ENCODE measurements around the gene ZNF107. TPM values are rescaled to one million over a fixed set of nuclear protein-coding genes. Genes with fewer than 3 reads are reported as not detected.

Gene ZNF107
- total and polyA plus RNA-seq, 2 donors (not counting 1 experiment from before 2014, with no cell fraction given), result 22.0 to 70.7 TPM

- Histone ChIP-seq H3K4me1 (ENCODE audit: control insufficient read depth in 2 of 2, insufficient read depth in 2 of 2, low read length in 2 of 2) (no peaks in the 10 kb centered on the region), H3K36me3 (replicated peaks in 1 of 2; ENCODE audit: control extremely low read depth in 1 of 2, control insufficient read depth in 1 of 2, extremely low read depth in 1 of 2, insufficient read depth in 2 of 2, low read length in 1 of 2) (no peaks in the 10 kb centered on the region), H2AFZ (ENCODE audit: insufficient read depth, low read depth, low read length, poor library complexity, severe bottlenecking) (no peak overlapping the region), H4K20me1 (ENCODE audit: control insufficient read depth, insufficient read depth, low read length, poor library complexity, severe bottlenecking) (no peaks in the 10 kb centered on the region), H3K27ac (ENCODE audit: low read length in 2 of 2) (no peak overlapping the region), H3K9ac (ENCODE audit: low read length) (no peak overlapping the region), H3K27me3 (replicated peaks in 1 of 4; ENCODE audit: control extremely low read depth in 1 of 4, control insufficient read depth in 3 of 4, insufficient read depth in 4 of 4, low read length in 3 of 4) (no peaks in the 10 kb centered on the region), H3K79me2 (ENCODE audit: control insufficient read depth, insufficient read depth, low read length) (no peaks in the 10 kb centered on the region), H3K4me2 (replicated peaks; ENCODE audit: low read depth, low read length, poor library complexity, severe bottlenecking) (no peak overlapping the region), H3K4me3 (ENCODE audit: control extremely low read depth in 1 of 5, extremely low read depth in 1 of 5, insufficient read depth in 1 of 5, low read depth in 2 of 5, low read length in 4 of 5) (no peak overlapping the region), H3K9me3 (ENCODE audit: control extremely low read depth in 1 of 3, control insufficient read depth in 2 of 3, insufficient read depth in 1 of 3, low read length in 2 of 3) (peaks cover 0 to 13% (median 12%) of the 10 kb centered on the region in 3 donors)
- WGBS (ENCODE audit: insufficient coverage), result 100% methylated on average over 2 of the region's 4 CpGs
- H3K4me1 Mint-ChIP-seq, result no peaks in the 10 kb centered on the region
- ChIA-PET CTCF (no interaction called here), POLR2A (no interaction called here)
- no peak for TF ChIP-seq EZH2 (IDR thresholded peaks at IDR 0.05; ENCODE audit: borderline replicate concordance, insufficient read depth, low read depth, low read length, poor library complexity, severe bottlenecking)
- no peak for TF ChIP-seq CTCF (IDR thresholded peaks at IDR 0.05)
- intact Hi-C loops (cut with micrococcal nuclease), result no loop called here
- no peak for DNase-seq
- peaks cover 2% of the 10 kb centered on the region for H3K9me3 Mint-ChIP-seq (ENCODE audit: insufficient read depth)
- H3K27ac Mint-ChIP-seq, result no peak overlapping the region
- H3K4me3 Mint-ChIP-seq, result no peak overlapping the region
- ATAC-seq (ENCODE audit: low read depth), result no peak
- H3K27me3 Mint-ChIP-seq, result no peaks in the 10 kb centered on the region
Measured at GRCh38 chr7:64744680-64745079, 78.7 kb downstream of the ZNF107 start.

GRCh38 chr7:64747802-64748201 is 81.9 kb downstream of the ZNF107 start:
- Histone ChIP-seq H3K9me3 (ENCODE audit: control extremely low read depth in 1 of 3, control insufficient read depth in 2 of 3, insufficient read depth in 1 of 3, low read length in 2 of 3) (peaks cover 0 to 13% (median 12%) of the 10 kb centered on the region in 3 donors), H3K9ac (ENCODE audit: low read length) (no peak overlapping the region), H3K4me2 (replicated peaks; ENCODE audit: low read depth, low read length, poor library complexity, severe bottlenecking) (no peak overlapping the region), H3K4me3 (ENCODE audit: control extremely low read depth in 1 of 5, extremely low read depth in 1 of 5, insufficient read depth in 1 of 5, low read depth in 2 of 5, low read length in 4 of 5) (no peak overlapping the region), H3K4me1 (ENCODE audit: control insufficient read depth in 2 of 2, insufficient read depth in 2 of 2, low read length in 2 of 2) (no peaks in the 10 kb centered on the region), H3K79me2 (ENCODE audit: control insufficient read depth, insufficient read depth, low read length) (no peaks in the 10 kb centered on the region), H3K27me3 (replicated peaks in 1 of 4; ENCODE audit: control extremely low read depth in 1 of 4, control insufficient read depth in 3 of 4, insufficient read depth in 4 of 4, low read length in 3 of 4) (no peaks in the 10 kb centered on the region), H2AFZ (ENCODE audit: insufficient read depth, low read depth, low read length, poor library complexity, severe bottlenecking) (no peak overlapping the region), H4K20me1 (ENCODE audit: control insufficient read depth, insufficient read depth, low read length, poor library complexity, severe bottlenecking) (no peaks in the 10 kb centered on the region), H3K36me3 (replicated peaks in 1 of 2; ENCODE audit: control extremely low read depth in 1 of 2, control insufficient read depth in 1 of 2, extremely low read depth in 1 of 2, insufficient read depth in 2 of 2, low read length in 1 of 2) (no peaks in the 10 kb centered on the region), H3K27ac (ENCODE audit: low read length in 2 of 2) (no peak overlapping the region)
- peak; percentile 1 for DNase-seq
- intact Hi-C loops (cut with micrococcal nuclease), result no loop called here
- no peaks in the 10 kb centered on the region for H3K4me1 Mint-ChIP-seq
- H3K4me3 Mint-ChIP-seq, result no peak overlapping the region
- POLR2A ChIA-PET, result no interaction called here
- TF ChIP-seq EZH2 (IDR thresholded peaks at IDR 0.05; ENCODE audit: borderline replicate concordance, insufficient read depth, low read depth, low read length, poor library complexity, severe bottlenecking), result no peak
- TF ChIP-seq CTCF (IDR thresholded peaks at IDR 0.05), result no peak
- no peak for ATAC-seq (ENCODE audit: low read depth)
- CTCF ChIA-PET, result no interaction called here
- no peaks in the 10 kb centered on the region for H3K27me3 Mint-ChIP-seq
- H3K27ac Mint-ChIP-seq, result no peak overlapping the region
- H3K9me3 Mint-ChIP-seq (ENCODE audit: insufficient read depth), result no peaks in the 10 kb centered on the region

Measured in B cell (primary cell).